ENCODE results near the gene NAA38.

NAA38 gene

GRCh38 chr17:7880076-7880868 lies 22.9 kb upstream of the NAA38 start:
- H3K9me2 ChIP-seq (ENCODE audit: low read depth, low read length): no peaks in the 10 kb centered on the region
- no peak overlapping the region for H2AFZ ChIP-seq (ENCODE audit: low read length)
- no peaks in the 10 kb centered on the region for H3K9me3 ChIP-seq (ENCODE audit: low read length)
- no peak for TF ChIP-seq EZH2 (IDR thresholded peaks at IDR 0.05; ENCODE audit: borderline replicate concordance, low read length)
- TF ChIP-seq, protein P1, sequence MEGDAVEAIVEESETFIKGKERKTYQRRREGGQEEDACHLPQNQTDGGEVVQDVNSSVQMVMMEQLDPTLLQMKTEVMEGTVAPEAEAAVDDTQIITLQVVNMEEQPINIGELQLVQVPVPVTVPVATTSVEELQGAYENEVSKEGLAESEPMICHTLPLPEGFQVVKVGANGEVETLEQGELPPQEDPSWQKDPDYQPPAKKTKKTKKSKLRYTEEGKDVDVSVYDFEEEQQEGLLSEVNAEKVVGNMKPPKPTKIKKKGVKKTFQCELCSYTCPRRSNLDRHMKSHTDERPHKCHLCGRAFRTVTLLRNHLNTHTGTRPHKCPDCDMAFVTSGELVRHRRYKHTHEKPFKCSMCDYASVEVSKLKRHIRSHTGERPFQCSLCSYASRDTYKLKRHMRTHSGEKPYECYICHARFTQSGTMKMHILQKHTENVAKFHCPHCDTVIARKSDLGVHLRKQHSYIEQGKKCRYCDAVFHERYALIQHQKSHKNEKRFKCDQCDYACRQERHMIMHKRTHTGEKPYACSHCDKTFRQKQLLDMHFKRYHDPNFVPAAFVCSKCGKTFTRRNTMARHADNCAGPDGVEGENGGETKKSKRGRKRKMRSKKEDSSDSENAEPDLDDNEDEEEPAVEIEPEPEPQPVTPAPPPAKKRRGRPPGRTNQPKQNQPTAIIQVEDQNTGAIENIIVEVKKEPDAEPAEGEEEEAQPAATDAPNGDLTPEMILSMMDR (IDR thresholded peaks at IDR 0.05; ENCODE audit: low read length): no peak
- H3K27ac ChIP-seq (ENCODE audit: low read depth, low read length, poor library complexity, severe bottlenecking): peak overlapping the region; percentile 97
- H3K4me3 ChIP-seq (ENCODE audit: low read depth, low read length, poor library complexity, severe bottlenecking): peak overlapping the region; percentile 60
- peaks cover 12% of the 10 kb centered on the region; the same call in 1 of the 2 replicates for H3F3A ChIP-seq (ENCODE audit: insufficient read depth, low read length)
- H4K20me1 ChIP-seq (ENCODE audit: insufficient read depth, low read length): no peaks in the 10 kb centered on the region
- no peaks in the 10 kb centered on the region for H3K79me2 ChIP-seq (ENCODE audit: insufficient read depth, low read length)
- no peaks in the 10 kb centered on the region for H3K27me3 ChIP-seq (ENCODE audit: insufficient read depth, low read length)
- H3K36me3 ChIP-seq (ENCODE audit: insufficient read depth, low read length): peaks cover 41% of the 10 kb centered on the region
- peak overlapping the region; percentile 85 for H3K4me2 ChIP-seq (ENCODE audit: low read length)
- peak overlapping the region; percentile 81 for H3K9ac ChIP-seq (ENCODE audit: low read length)
- H3K4me1 ChIP-seq (ENCODE audit: insufficient read depth, low read length, severe bottlenecking): peaks cover 46% of the 10 kb centered on the region

- Histone ChIP-seq H3K79me2 (ENCODE audit: insufficient read depth, low read length) (no peaks in the 10 kb centered on the region), H3K4me1 (ENCODE audit: insufficient read depth, low read length, severe bottlenecking) (peaks cover 36% of the 10 kb centered on the region), H3K9me3 (ENCODE audit: low read length) (no peaks in the 10 kb centered on the region), H3K4me2 (ENCODE audit: low read length) (no peak overlapping the region), H4K20me1 (ENCODE audit: insufficient read depth, low read length) (no peaks in the 10 kb centered on the region), H3K9me2 (ENCODE audit: low read depth, low read length) (no peaks in the 10 kb centered on the region), H3K4me3 (ENCODE audit: low read depth, low read length, poor library complexity, severe bottlenecking) (no peak overlapping the region), H3K27ac (ENCODE audit: low read depth, low read length, poor library complexity, severe bottlenecking) (no peak overlapping the region), H3K27me3 (ENCODE audit: insufficient read depth, low read length) (no peaks in the 10 kb centered on the region), H2AFZ (ENCODE audit: low read length) (no peak overlapping the region), H3K9ac (ENCODE audit: low read length) (no peak overlapping the region), H3K36me3 (ENCODE audit: insufficient read depth, low read length) (peaks cover 57% of the 10 kb centered on the region), H3F3A (ENCODE audit: insufficient read depth, low read length) (peaks cover 12% of the 10 kb centered on the region; the same call in 1 of the 2 replicates)
- TF ChIP-seq EZH2 (IDR thresholded peaks at IDR 0.05; ENCODE audit: borderline replicate concordance, low read length): no peak
- TF ChIP-seq, protein P1 (IDR thresholded peaks at IDR 0.05; ENCODE audit: low read length): no peak
Measured at GRCh38 chr17:7878234-7878633, 20.9 kb upstream of the NAA38 start.

DNA sequence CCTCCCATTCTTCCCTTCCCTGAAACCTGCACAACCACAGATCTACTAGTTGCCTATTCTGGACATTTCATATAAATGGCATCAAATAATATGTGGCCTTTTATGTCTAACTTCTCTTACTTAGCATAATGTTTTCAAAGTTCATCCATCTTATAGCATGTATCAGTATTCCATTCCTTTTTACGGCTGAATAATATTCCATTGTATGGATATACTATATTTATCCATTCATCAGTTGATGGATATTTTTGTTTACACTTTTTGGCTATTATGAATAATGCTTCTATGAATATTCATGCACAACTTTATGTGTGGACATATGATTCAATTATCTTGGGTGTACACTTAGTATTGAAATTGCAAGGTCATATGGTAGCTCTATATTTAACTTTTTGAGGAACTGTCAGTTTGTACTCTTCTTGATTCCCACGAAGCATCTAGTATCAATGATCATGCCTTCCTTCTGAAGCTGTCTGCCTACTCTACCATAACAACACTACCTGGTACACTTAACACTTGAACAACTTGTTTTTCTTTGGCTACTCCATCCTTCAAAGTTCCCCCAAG lies 18.5 kb upstream of the NAA38 start:
- peaks cover 13% of the 10 kb centered on the region for H3K4me1 ChIP-seq (ENCODE audit: insufficient read depth, low read length, severe bottlenecking)
- H3K4me3 ChIP-seq (ENCODE audit: low read depth, low read length, poor library complexity, severe bottlenecking): no peak overlapping the region
- no peak overlapping the region for H3K4me2 ChIP-seq (ENCODE audit: low read length)
- H3K27me3 ChIP-seq (ENCODE audit: insufficient read depth, low read length): no peaks in the 10 kb centered on the region
- no peaks in the 10 kb centered on the region for H3K9me2 ChIP-seq (ENCODE audit: low read depth, low read length)
- H3K36me3 ChIP-seq (ENCODE audit: insufficient read depth, low read length): peaks cover 64% of the 10 kb centered on the region
- H4K20me1 ChIP-seq (ENCODE audit: insufficient read depth, low read length): no peaks in the 10 kb centered on the region
- no peaks in the 10 kb centered on the region for H3K79me2 ChIP-seq (ENCODE audit: insufficient read depth, low read length)
- no peak overlapping the region for H2AFZ ChIP-seq (ENCODE audit: low read length)
- H3K9me3 ChIP-seq (ENCODE audit: low read length): no peaks in the 10 kb centered on the region
- no peak overlapping the region for H3K27ac ChIP-seq (ENCODE audit: low read depth, low read length, poor library complexity, severe bottlenecking)
- H3K9ac ChIP-seq (ENCODE audit: low read length): no peak overlapping the region
- no peak for TF ChIP-seq EZH2 (IDR thresholded peaks at IDR 0.05; ENCODE audit: borderline replicate concordance, low read length)
- TF ChIP-seq, protein P1 (IDR thresholded peaks at IDR 0.05; ENCODE audit: low read length): no peak
- H3F3A ChIP-seq (ENCODE audit: insufficient read depth, low read length): peaks cover 9% of the 10 kb centered on the region; the same call in 1 of the 2 replicates

Measured in OCI-LY1 (cell line).